ENCODE measurements around the gene RNF39. TPM values are rescaled to one million over a fixed set of nuclear protein-coding genes. Genes with fewer than 3 reads are reported as not detected.
"Not testable (repeated sequence)": the region's sequence is repeated elsewhere in the genome, so short reads cannot be mapped to it uniquely, and the experiment has no call there.

RNF39 gene
- polyA plus RNA-seq, 3 donors, result 0.04 TPM; not detected in 2

- no peak overlapping the region for H3K4me3 Mint-ChIP-seq
- Histone ChIP-seq H3K4me2 (replicated peaks; ENCODE audit: extremely low read depth, low read length, poor library complexity, severe bottlenecking) (no peak overlapping the region), H3K27ac (ENCODE audit: low read depth in 1 of 2, low read length in 2 of 2) (no peak overlapping the region), H4K20me1 (ENCODE audit: insufficient read depth, low read length) (no peaks in the 10 kb centered on the region), H3K27me3 (ENCODE audit: control insufficient read depth in 2 of 2, insufficient read depth in 2 of 2, low read length in 2 of 2) (no peaks in the 10 kb centered on the region), H3K4me3 (replicated peaks in 1 of 3; ENCODE audit: low read depth in 2 of 3, low read length in 3 of 3) (no peak overlapping the region), H3K4me1 (ENCODE audit: control insufficient read depth in 1 of 2, insufficient read depth in 2 of 2, low read length in 2 of 2) (peaks cover 17 to 22% of the 10 kb centered on the region in 2 donors), H3K36me3 (replicated peaks in 1 of 2; ENCODE audit: control insufficient read depth in 1 of 2, insufficient read depth in 2 of 2, low read length in 2 of 2) (no peaks in the 10 kb centered on the region), H3K9ac (ENCODE audit: insufficient read depth, low read length, poor library complexity, severe bottlenecking) (no peak overlapping the region), H3K79me2 (ENCODE audit: insufficient read depth, low read length) (no peaks in the 10 kb centered on the region), H2AFZ (ENCODE audit: insufficient read depth, low read depth, low read length, poor library complexity, severe bottlenecking) (no peak overlapping the region), H3K9me3 (replicated peaks in 1 of 2; ENCODE audit: control insufficient read depth in 1 of 2, insufficient read depth in 1 of 2, low read length in 2 of 2) (no peaks in the 10 kb centered on the region)
- intact Hi-C loops (cut with micrococcal nuclease), result no loop called here
- no CpG with 5 or more reads among the region's 1 CpG for WGBS (ENCODE audit: insufficient coverage)
- TF ChIP-seq CTCF (IDR thresholded peaks at IDR 0.05), result no peak
- peaks cover 0 to 5% of the 10 kb centered on the region in 2 donors for H3K36me3 Mint-ChIP-seq
- peak in 1 of 3 donors; percentile 10 for DNase-seq
- H3K9me3 Mint-ChIP-seq, result no peaks in the 10 kb centered on the region
- peaks cover 26% of the 10 kb centered on the region for H3K4me1 Mint-ChIP-seq
- no peaks in the 10 kb centered on the region for H3K27me3 Mint-ChIP-seq (ENCODE audit: low read depth in 3 of 3)
- peak overlapping the region in 1 of 7 donors; percentile 14 for H3K27ac Mint-ChIP-seq
Observed at GRCh38 chr6:30035784-30036183, 39.8 kb downstream of the RNF39 start.

- Mint-ChIP-seq H3K4me1 (peaks cover 36% of the 10 kb centered on the region), H3K4me3 (peak overlapping the region in 1 of 2 donors; percentile 39), H3K27ac (peak overlapping the region in 3 of 7 donors; percentile 12 to 82 (median 69))
- H3K27me3 ChIP-seq (ENCODE audit: control insufficient read depth in 2 of 2, insufficient read depth in 2 of 2, low read length in 2 of 2); H3K4me3 ChIP-seq (replicated peaks in 1 of 3; ENCODE audit: low read depth in 2 of 3, low read length in 3 of 3); H3K36me3 ChIP-seq (replicated peaks in 1 of 2; ENCODE audit: control insufficient read depth in 1 of 2, insufficient read depth in 2 of 2, low read length in 2 of 2); H3K4me2 ChIP-seq (replicated peaks; ENCODE audit: extremely low read depth, low read length, poor library complexity, severe bottlenecking); H3K9me3 ChIP-seq (replicated peaks in 1 of 2; ENCODE audit: control insufficient read depth in 1 of 2, insufficient read depth in 1 of 2, low read length in 2 of 2); H4K20me1 ChIP-seq (ENCODE audit: insufficient read depth, low read length); intact Hi-C loops (cut with micrococcal nuclease); H3K27me3 Mint-ChIP-seq (ENCODE audit: low read depth in 3 of 3); H3K36me3 Mint-ChIP-seq; H3K79me2 ChIP-seq (ENCODE audit: insufficient read depth, low read length); H2AFZ ChIP-seq (ENCODE audit: insufficient read depth, low read depth, low read length, poor library complexity, severe bottlenecking); H3K9ac ChIP-seq (ENCODE audit: insufficient read depth, low read length, poor library complexity, severe bottlenecking); H3K9me3 Mint-ChIP-seq: not testable (repeated sequence)
- WGBS (ENCODE audit: insufficient coverage), result 0% methylated on average over 1 of the region's 5 CpGs
- DNase-seq, result peak; percentile 69 to 86 (median 76)
- peak overlapping the region in 1 of 2 donors; percentile 28 for H3K27ac ChIP-seq (ENCODE audit: low read depth in 1 of 2, low read length in 2 of 2)
- peaks cover 19 to 22% of the 10 kb centered on the region in 2 donors for H3K4me1 ChIP-seq (ENCODE audit: control insufficient read depth in 1 of 2, insufficient read depth in 2 of 2, low read length in 2 of 2)
Observed at GRCh38 chr6:30033440-30033839, 42.1 kb downstream of the RNF39 start.
